Thyroid gland (tissue), 4 donors: Measurements from ENCODE around the gene CIZ1. TPM values are rescaled to one million over a fixed set of nuclear protein-coding genes. Genes with fewer than 3 reads are reported as not detected.

Experiments
- DNase-seq, 2 donors: peaks; one replicate each; pipeline ENCODE4 v3.0.0-alpha.2; 2019
- H3K27ac ChIP-seq, 3 donors: fragments of 200-600 bp; sonication (generic); 1 replicate in 2 of 3; 2 replicates in 1 of 3; pipeline ENCODE4 v1.5.1; 2016 to 2019; ENCODE audit warnings: mild to moderate bottlenecking in 1 of 3, moderate library complexity in 1 of 3
- H3K27me3 ChIP-seq: fragments of 200-600 bp; sonication (generic); one replicate; pipeline ENCODE4 v1.5.1; 2019
- H3K36me3 ChIP-seq, 2 donors: fragments of 200-600 bp; sonication (generic); one replicate each; pipeline ENCODE4 v1.5.1; 2016 to 2019
- H3K4me1 ChIP-seq, 2 donors: fragments of 200-600 bp; sonication (generic); one replicate each; pipeline ENCODE4 v1.5.1; 2017 to 2019
- H3K4me3 ChIP-seq, 3 donors: fragments of 200-600 bp; sonication (generic); replicated peaks in 1 of 3; 1 replicate in 2 of 3; 2 replicates in 1 of 3; pipeline ENCODE4 v1.5.1; 2016; ENCODE audit warnings: mild to moderate bottlenecking in 1 of 3
- H3K9me3 ChIP-seq: fragments of 200-600 bp; sonication (generic); one replicate; pipeline ENCODE4 v1.5.1; 2017
- POLR2A ChIP-seq, 2 donors: fragments of 450-650 bp; IDR thresholded peaks; one replicate each; pipeline ENCODE4 v1.6.1; 2017; ENCODE audit warnings: antibody characterized with exemption in 2 of 2, mild to moderate bottlenecking in 2 of 2, moderate library complexity in 1 of 2
- WGBS, 2 donors: methylation state at CpG; one replicate each; pipeline ENCODE4 v1.1.5; 2017; 5-methylcytosine and 5-hydroxymethylcytosine counted together
- intact Hi-C: fragments of 100-400 bp; cut with DNase I; formaldehyde crosslinking; loops from one replicate; pipeline ENCODE4 v1.15.1; 2023
- total RNA-seq, 4 donors: library from RNA; depleted of rRNA; stranded (reverse); fragments of >200 nt; gene quantifications; one replicate each; pipeline ENCODE4 v1.2.3, GENCODE V29; 2016
- TF ChIP-seq, protein P1 (sequence below), 6 experiments: fragments of 200-600 bp in 3 of 6; fragments of 450-650 bp in 3 of 6; sonication (generic) in 3 of 6; IDR thresholded peaks; one replicate each; pipeline ENCODE4 v1.5.1; 2016 to 2019; ENCODE audit warnings: antibody characterized with exemption in 6 of 6, mild to moderate bottlenecking in 2 of 6, inconsistent platforms in 1 of 6, moderate library complexity in 1 of 6

The CIZ1 gene
- total RNA-seq, 4 donors from 2014 or later: 47.8 to 58.5 (median 52.7) TPM

DNA sequence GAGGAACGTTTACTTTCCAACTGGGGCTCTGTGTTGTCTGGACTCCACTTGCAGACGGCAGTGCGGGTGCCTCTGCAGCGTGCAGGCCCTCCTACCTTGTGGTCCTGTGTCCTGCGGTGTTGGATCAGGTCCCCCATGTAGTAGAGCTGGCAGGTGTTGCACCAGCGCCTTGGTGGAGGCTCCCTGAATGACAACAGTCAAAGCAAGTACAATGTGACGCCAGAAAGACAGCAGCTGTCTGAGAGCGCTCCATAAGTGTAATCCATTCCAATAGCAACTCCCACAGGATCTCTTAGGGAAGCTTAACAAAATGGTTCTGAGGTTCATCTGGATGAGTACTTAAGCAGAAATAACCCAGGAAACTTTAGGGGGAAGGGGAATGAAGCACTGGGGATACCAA lies 21.4 kb downstream of the CIZ1 start:
- 91 to 97% methylated on average over 8 of the region's 8 CpGs for WGBS, 2 donors
- intact Hi-C loops: no loop called here
- TF ChIP-seq, protein P1, sequence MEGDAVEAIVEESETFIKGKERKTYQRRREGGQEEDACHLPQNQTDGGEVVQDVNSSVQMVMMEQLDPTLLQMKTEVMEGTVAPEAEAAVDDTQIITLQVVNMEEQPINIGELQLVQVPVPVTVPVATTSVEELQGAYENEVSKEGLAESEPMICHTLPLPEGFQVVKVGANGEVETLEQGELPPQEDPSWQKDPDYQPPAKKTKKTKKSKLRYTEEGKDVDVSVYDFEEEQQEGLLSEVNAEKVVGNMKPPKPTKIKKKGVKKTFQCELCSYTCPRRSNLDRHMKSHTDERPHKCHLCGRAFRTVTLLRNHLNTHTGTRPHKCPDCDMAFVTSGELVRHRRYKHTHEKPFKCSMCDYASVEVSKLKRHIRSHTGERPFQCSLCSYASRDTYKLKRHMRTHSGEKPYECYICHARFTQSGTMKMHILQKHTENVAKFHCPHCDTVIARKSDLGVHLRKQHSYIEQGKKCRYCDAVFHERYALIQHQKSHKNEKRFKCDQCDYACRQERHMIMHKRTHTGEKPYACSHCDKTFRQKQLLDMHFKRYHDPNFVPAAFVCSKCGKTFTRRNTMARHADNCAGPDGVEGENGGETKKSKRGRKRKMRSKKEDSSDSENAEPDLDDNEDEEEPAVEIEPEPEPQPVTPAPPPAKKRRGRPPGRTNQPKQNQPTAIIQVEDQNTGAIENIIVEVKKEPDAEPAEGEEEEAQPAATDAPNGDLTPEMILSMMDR (IDR thresholded peaks at IDR 0.05): no peak
- Histone ChIP-seq H3K27me3 (no peaks in the 10 kb centered on the region), H3K27ac (no peak overlapping the region), H3K4me3 (no peak overlapping the region), H3K4me1 (no peaks in the 10 kb centered on the region), H3K9me3 (no peaks in the 10 kb centered on the region), H3K36me3 (peaks cover 41 to 46% of the 10 kb centered on the region in 2 donors)
- DNase-seq: no peak

DNA sequence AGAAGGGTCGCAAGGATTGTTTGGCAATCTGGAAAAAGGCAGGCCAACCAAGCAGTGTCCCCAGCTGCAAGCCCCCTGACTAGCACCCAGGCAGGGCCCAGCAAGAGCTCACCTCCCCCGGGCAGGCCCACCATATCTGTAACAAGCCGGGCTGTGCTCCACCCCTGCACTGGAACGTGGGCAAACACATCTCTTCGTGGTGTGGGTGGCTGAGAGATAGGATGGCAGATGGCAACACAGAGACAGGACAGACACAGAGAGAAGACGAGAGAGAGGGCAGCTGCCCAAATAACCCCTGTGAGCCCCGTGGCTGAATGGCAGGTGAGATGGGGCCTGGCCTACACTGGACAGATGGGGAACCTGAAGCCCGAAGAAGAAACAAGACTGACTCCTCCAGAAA lies 21.9 kb downstream of the CIZ1 start:
- Histone ChIP-seq H3K36me3 (peaks cover 41 to 45% of the 10 kb centered on the region in 2 donors), H3K9me3 (no peaks in the 10 kb centered on the region), H3K27ac (no peak overlapping the region), H3K4me3 (no peak overlapping the region), H3K27me3 (no peaks in the 10 kb centered on the region), H3K4me1 (no peaks in the 10 kb centered on the region)
- 91 to 93% methylated on average over 8 of the region's 8 CpGs for WGBS, 2 donors
- TF ChIP-seq, protein P1 (IDR thresholded peaks at IDR 0.05): no peak
- TF ChIP-seq POLR2A (IDR thresholded peaks at IDR 0.05): no peak
- no peak for DNase-seq
- intact Hi-C loops: no loop called here

DNA sequence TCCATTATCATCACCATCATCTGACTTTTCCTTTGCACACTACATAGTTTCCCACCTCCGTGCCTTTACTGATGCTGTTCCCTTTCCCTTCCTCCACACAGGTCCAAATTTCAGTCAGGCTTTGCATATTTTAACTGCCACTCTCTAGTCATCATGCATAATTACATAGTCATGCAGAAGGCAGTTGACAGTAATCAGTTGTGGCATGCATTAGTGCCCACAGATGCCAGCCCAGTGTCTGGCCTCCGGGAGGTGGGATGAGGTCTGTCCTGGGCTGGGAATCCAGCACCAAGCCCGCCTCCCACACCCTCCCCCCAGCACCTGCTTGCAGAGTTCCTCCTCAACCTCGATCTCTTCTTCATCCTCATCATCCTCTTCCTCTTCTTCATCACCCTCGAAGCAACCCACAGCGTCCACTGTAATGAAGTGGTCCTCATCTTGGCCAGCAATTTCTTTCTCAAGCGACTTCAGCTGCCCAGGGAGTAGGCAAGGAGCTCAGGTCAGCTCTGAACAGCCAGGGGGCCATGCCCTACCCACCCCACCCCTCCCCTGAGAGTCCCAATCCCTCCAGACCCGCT lies 22.6 kb downstream of the CIZ1 start:
- TF ChIP-seq, protein P1 (IDR thresholded peaks at IDR 0.05): no peak
- TF ChIP-seq POLR2A (IDR thresholded peaks at IDR 0.05): no peak
- intact Hi-C loops: no loop called here
- Histone ChIP-seq H3K4me3 (no peak overlapping the region), H3K4me1 (no peaks in the 10 kb centered on the region), H3K27ac (no peak overlapping the region), H3K27me3 (no peaks in the 10 kb centered on the region), H3K36me3 (peaks cover 41 to 49% of the 10 kb centered on the region in 2 donors), H3K9me3 (no peaks in the 10 kb centered on the region)
- no peak for DNase-seq
- WGBS, 2 donors: 90 to 95% methylated on average over 8 of the region's 8 CpGs

DNA sequence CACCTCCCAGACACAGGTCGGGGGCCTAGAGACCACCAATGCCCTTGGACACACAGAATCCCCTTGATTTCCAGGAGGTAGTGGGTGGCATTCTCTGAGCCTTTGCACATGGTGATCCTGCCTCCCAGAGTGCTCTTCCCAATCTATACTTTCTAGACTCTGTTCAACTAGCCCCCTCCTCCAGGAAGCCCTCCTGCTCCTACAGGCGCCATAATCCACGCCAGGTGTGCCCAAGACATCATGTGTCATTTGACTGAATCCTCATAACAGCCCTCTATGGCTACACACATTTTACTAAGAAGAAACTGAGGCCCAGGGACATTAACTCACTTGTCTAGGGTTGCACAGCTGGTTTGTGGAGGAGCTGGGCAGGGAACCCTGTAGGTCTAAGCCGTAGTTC lies 24.2 kb downstream of the CIZ1 start:
- Histone ChIP-seq H3K27me3 (no peaks in the 10 kb centered on the region), H3K9me3 (no peaks in the 10 kb centered on the region), H3K4me1 (no peaks in the 10 kb centered on the region), H3K36me3 (peaks cover 41 to 49% of the 10 kb centered on the region in 2 donors), H3K4me3 (no peak overlapping the region), H3K27ac (no peak overlapping the region)
- TF ChIP-seq POLR2A (IDR thresholded peaks at IDR 0.05): no peak
- TF ChIP-seq, protein P1 (IDR thresholded peaks at IDR 0.05): no peak
- intact Hi-C loops: no loop called here
- WGBS, 2 donors: 96 to 100% methylated on average over 4 of the region's 4 CpGs
- no peak for DNase-seq

DNA sequence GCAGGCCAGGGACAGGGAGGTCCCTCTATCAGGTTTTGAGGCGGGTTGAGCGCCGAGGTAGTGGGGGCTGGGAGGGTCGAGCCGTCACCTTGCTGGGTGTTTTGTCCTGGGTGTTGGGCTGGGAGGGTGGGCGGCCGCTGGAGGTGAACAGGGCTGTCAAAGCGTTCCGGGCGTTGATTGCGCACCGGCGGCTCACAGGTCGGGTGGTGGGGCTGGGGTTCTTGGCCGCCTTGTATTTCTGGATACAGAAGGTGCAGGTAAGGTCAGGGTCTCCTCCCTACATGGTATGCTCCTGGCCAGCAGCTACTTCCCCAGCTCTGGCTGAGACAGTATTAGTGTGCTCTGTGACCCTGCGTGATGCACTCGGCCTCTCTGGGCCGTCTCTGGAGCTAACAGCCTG lies 25.2 kb downstream of the CIZ1 start:
- 95 to 98% methylated on average over 16 to 18 of the region's 18 CpGs for WGBS, 2 donors
- Histone ChIP-seq H3K36me3 (peaks cover 41 to 49% of the 10 kb centered on the region in 2 donors), H3K4me3 (no peak overlapping the region), H3K4me1 (no peaks in the 10 kb centered on the region), H3K27ac (no peak overlapping the region), H3K9me3 (no peaks in the 10 kb centered on the region), H3K27me3 (no peaks in the 10 kb centered on the region)
- intact Hi-C loops: no loop called here
- TF ChIP-seq, protein P1 (IDR thresholded peaks at IDR 0.05): no peak
- TF ChIP-seq POLR2A (IDR thresholded peaks at IDR 0.05): no peak
- no peak for DNase-seq
